Tibial nerve (tissue), 4 donors: ENCODE data around the gene PLEKHG4B.

Experiments
- CTCF ChIP-seq, 5 experiments: fragments of 200-600 bp in 3 of 5; fragments of 450-650 bp in 2 of 5; sonication (generic) in 3 of 5; IDR thresholded peaks; one replicate each; pipeline ENCODE4 v1.5.1; 2016 to 2019; ENCODE audit warnings: antibody characterized with exemption in 5 of 5, mild to moderate bottlenecking in 3 of 5, moderate library complexity in 2 of 5
- EP300 ChIP-seq, 2 donors: sonication (generic); formaldehyde crosslinking; IDR thresholded peaks; one replicate each; pipeline ENCODE4 v1.6.1; 2017; ENCODE audit warnings: antibody characterized with exemption in 2 of 2, mild to moderate bottlenecking in 1 of 2

DNA sequence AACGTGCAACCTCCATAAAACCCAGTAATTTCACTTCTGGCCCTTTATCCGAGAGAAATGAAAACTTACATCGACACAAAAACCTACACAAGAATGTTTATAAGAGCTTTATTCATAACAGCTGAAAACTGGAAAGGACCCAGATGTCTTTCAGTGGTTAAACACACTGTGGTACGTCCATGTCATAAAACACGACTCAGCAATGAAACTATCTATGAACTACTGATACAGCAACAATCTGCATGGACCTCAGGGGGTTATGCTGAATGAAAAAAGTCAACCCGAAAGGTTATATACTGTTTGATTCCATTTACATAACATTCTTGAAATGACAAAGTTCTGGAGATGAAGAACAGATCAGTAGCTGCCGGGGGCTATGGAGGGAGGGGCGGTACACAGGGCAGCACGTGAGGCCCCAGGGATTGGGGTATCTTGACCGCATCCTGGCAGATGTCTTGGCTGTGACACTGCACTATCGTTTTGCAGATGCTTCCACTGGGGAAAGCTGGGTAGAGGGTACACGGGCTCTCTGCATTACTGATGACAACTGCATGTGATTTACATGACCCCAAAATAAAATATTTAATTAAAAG lies 121.9 kb downstream of the PLEKHG4B start:
- no peak for TF ChIP-seq CTCF (IDR thresholded peaks at IDR 0.05)
- TF ChIP-seq EP300 (IDR thresholded peaks at IDR 0.05): no peak
